H1 (cell line): ENCODE results near the gene LAPTM4A. TPM values are rescaled to one million over a fixed set of nuclear protein-coding genes. Genes with fewer than 3 reads are reported as not detected.
A peak's percentile ranks its signal among the peaks of the same experiment; 100 is the strongest.

Source experiments
- BACH1 ChIP-seq: IDR thresholded peaks from 2 replicates; pipeline ENCODE4 v1.6.1; 2012; ENCODE audit warnings: low read length, improper control_type of control experiment
- BCL11A ChIP-seq, 2 experiments: IDR thresholded peaks; one replicate each; pipeline ENCODE4 v1.6.1; 2011; ENCODE audit warnings: low read depth in 2 of 2, low read length in 2 of 2, mild to moderate bottlenecking in 2 of 2
- CBX5 ChIP-seq: fragments of 300-800, 300-1000 bp; sonication (generic); IDR thresholded peaks from 2 replicates; pipeline ENCODE4 v1.7.1; 2016; ENCODE audit warnings: antibody characterized with exemption, low read length, low read depth
- CBX8 ChIP-seq: fragments of 300-800, 300-1000 bp; sonication (generic); IDR thresholded peaks from 2 replicates; pipeline ENCODE4 v1.7.1; 2016; ENCODE audit warnings: low read depth, low read length, borderline replicate concordance
- CEBPB ChIP-seq: IDR thresholded peaks from 2 replicates; pipeline ENCODE4 v1.6.1; 2012; ENCODE audit warnings: low read depth, low read length
- CREB1 ChIP-seq: IDR thresholded peaks from 2 replicates; pipeline ENCODE4 v1.6.1; 2012; ENCODE audit warnings: inconsistent platforms
- EGR1 ChIP-seq: IDR thresholded peaks from 2 replicates; pipeline ENCODE4 v1.6.1; 2011; ENCODE audit warnings: low read depth, low read length, borderline replicate concordance
- EZH2 ChIP-seq: fragments of 200-600 bp; sonication (generic); IDR thresholded peaks from 2 replicates; pipeline ENCODE4 v1.7.1; 2012; ENCODE audit warnings: low read depth, mild to moderate bottlenecking, moderate library complexity, low read length, inconsistent platforms; ENCODE audit not compliant: severe bottlenecking
- FOSL1 ChIP-seq: IDR thresholded peaks from 2 replicates; pipeline ENCODE4 v1.6.1; 2011; ENCODE audit warnings: mild to moderate bottlenecking, low read depth, low read length, moderate library complexity; ENCODE audit not compliant: insufficient read depth
- HDAC2 ChIP-seq, 2 experiments: fragments of 300-600 bp in 1 of 2; sonication (generic) in 1 of 2; IDR thresholded peaks; 2 replicates each; pipeline ENCODE4 v1.6.1; 2011 to 2012; ENCODE audit warnings: low read depth in 2 of 2, low read length in 2 of 2, mild to moderate bottlenecking in 2 of 2, moderate library complexity in 2 of 2, borderline replicate concordance in 1 of 2, inconsistent platforms in 1 of 2
- KDM4A ChIP-seq: IDR thresholded peaks from one replicate; pipeline ENCODE4 v1.7.1; 2012; ENCODE audit warnings: low read depth, mild to moderate bottlenecking, moderate library complexity, low read length, inconsistent platforms; ENCODE audit not compliant: severe bottlenecking
- MAFK ChIP-seq: IDR thresholded peaks from 2 replicates; pipeline ENCODE4 v1.6.1; 2012; ENCODE audit warnings: low read depth, mild to moderate bottlenecking, improper control_type of control experiment, low read length
- PHF8 ChIP-seq: fragments of 200-600 bp; sonication (generic); conservative IDR thresholded peaks from 2 replicates; pipeline ENCODE4 v1.7.1; 2012; ENCODE audit warnings: low read depth, mild to moderate bottlenecking, inconsistent platforms, low read length, moderate library complexity
- RXRA ChIP-seq: IDR thresholded peaks from 2 replicates; pipeline ENCODE4 v1.6.1; 2011; ENCODE audit warnings: low read depth, mild to moderate bottlenecking, low read length, moderate library complexity; ENCODE audit not compliant: insufficient read depth
- SAP30 ChIP-seq: fragments of 300-600 bp; sonication (generic); IDR thresholded peaks from 2 replicates; pipeline ENCODE4 v1.7.1; 2012; ENCODE audit warnings: low read length, moderate library complexity, mild to moderate bottlenecking, inconsistent platforms; ENCODE audit not compliant: insufficient read depth, insufficient replicate concordance
- SIN3A ChIP-seq, 2 experiments: IDR thresholded peaks in 1 of 2; conservative IDR thresholded peaks in 1 of 2; 2 replicates each; pipeline ENCODE4 v1.6.1; 2011 to 2012; ENCODE audit warnings: low read length in 2 of 2, improper control_type of control experiment in 1 of 2, low read depth in 1 of 2, mild to moderate bottlenecking in 1 of 2
- SP1 ChIP-seq: IDR thresholded peaks from 2 replicates; pipeline ENCODE4 v1.6.1; 2011; ENCODE audit warnings: low read depth, low read length
- SP2 ChIP-seq: IDR thresholded peaks from 2 replicates; pipeline ENCODE4 v1.6.1; 2012; ENCODE audit warnings: mild to moderate bottlenecking, low read length, inconsistent platforms
- TCF12 ChIP-seq: IDR thresholded peaks from 2 replicates; pipeline ENCODE4 v1.6.1; 2011; ENCODE audit warnings: low read depth, mild to moderate bottlenecking, low read length
- ZNF274 ChIP-seq: IDR thresholded peaks from 2 replicates; pipeline ENCODE4 v1.7.0; 2012; ENCODE audit warnings: low read length, borderline replicate concordance; ENCODE audit errors: extremely low read depth
- polyA plus RNA-seq, 7 experiments: library from polyadenylated mRNA; depleted of rRNA in 3 of 7; stranded (reverse) in 5 of 7; unstranded in 2 of 7; fragments of >200 nt in 5 of 7; fragments of 200-250 nt in 2 of 7; gene quantifications; 1 replicate in 5 of 7; 2 replicates in 1 of 7; 4 replicates in 1 of 7; pipeline versions ENCODE4 v1.2.1 to v1.2.3, GENCODE V29; 2011 to 2013; ENCODE audit warnings: missing spikeins in 2 of 7, mixed read lengths in 2 of 7
- total RNA-seq: library from RNA; stranded (reverse); fragmentation: NEBNext Ultra II Directional; extraction: Animal tissue kit (Norgen Biotek cat#: 25700); gene quantifications from 2 replicates; pipeline ENCODE4 v1.2.1, GENCODE V29; 2021
- TF ChIP-seq, protein P1 (sequence below), 3 experiments: IDR thresholded peaks; 1 replicate in 2 of 3; 2 replicates in 1 of 3; pipeline versions ENCODE4 v1.5.1 to v1.6.1; 2011; ENCODE audit warnings: low read length in 3 of 3, mild to moderate bottlenecking in 3 of 3, inconsistent platforms in 2 of 3, low read depth in 1 of 3, moderate library complexity in 1 of 3; ENCODE audit not compliant: insufficient read depth in 1 of 3; ENCODE audit errors: control extremely low read depth in 1 of 3

LAPTM4A gene
- total and polyA plus RNA-seq, 2 of the 8 experiments (the other 6 are each of a cell fraction or from before 2014, with no cell fraction given): 193 to 419 TPM

DNA sequence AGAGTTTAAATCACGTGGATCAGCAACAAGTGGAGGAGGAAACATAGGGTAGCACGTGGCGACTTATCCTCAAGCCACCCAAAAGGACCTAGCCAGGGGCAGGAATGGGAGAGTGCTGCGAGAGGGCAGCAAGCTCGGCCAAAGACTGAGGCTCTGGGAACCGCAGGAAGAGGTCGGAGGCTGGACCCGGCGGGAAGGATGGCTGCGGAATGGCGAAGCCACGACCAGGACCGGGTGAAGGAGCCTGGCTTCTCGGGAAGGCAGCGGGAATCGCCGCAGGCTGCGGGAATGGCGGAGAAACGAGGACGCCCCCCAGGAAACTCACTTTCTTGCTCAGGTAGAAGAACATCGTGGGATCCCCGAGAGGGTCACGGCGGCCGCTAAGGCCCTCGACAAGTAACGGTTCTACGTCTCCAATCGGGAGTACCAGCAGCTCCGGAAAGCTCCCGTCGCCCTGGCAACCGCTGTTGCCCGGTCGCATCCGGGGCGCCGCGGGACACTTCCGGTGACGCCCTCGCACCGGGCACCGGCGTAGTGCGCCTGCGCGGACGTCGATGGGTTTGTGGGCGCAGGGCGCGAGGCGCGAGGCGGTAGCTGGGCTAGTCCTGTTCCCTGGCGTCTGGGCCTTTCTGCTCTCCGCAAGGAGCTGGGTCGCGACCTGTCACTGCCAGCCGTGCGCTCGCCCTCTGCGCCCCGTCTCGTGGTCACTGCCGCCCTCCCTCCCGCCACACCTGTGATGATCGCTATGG is 61.6 kb downstream of the LAPTM4A start, which contains the start of gene WDR35 (continued):
- TF ChIP-seq RXRA (no peak), CEBPB (no peak), SP1 (peak; percentile 28; the same call in 1 of the 2 replicates), MAFK (no peak), CBX5 (no peak), SP2 (no peak), EGR1 (peak; percentile 66; the same call in 1 of the 2 replicates), BACH1 (no peak), CBX8 (no peak), ZNF274 (no peak), FOSL1 (no peak), EZH2 (no peak), BCL11A (IDR thresholded peaks at IDR 0.05; ENCODE audit: low read depth in 2 of 2, low read length in 2 of 2) (no peak), SAP30 (peak; percentile 44), CREB1 (peak; percentile 66; the same call in 1 of the 2 replicates), SIN3A (conservative IDR thresholded peaks at IDR 0.05 in 1 of 2, IDR thresholded peaks at IDR 0.05 in 1 of 2; ENCODE audit: low read depth in 1 of 2, low read length in 2 of 2) (peak; percentile 75 to 83; a peak in 2 of 4 replicates), HDAC2 (IDR thresholded peaks at IDR 0.05; ENCODE audit: borderline replicate concordance in 1 of 2, low read depth in 2 of 2, low read length in 2 of 2) (peak in 1 of 2 experiments; percentile 84; a peak in 1 of 4 replicates), PHF8 (peak; percentile 66), TCF12 (no peak), KDM4A (peak; percentile 95)
- TF ChIP-seq, protein P1, sequence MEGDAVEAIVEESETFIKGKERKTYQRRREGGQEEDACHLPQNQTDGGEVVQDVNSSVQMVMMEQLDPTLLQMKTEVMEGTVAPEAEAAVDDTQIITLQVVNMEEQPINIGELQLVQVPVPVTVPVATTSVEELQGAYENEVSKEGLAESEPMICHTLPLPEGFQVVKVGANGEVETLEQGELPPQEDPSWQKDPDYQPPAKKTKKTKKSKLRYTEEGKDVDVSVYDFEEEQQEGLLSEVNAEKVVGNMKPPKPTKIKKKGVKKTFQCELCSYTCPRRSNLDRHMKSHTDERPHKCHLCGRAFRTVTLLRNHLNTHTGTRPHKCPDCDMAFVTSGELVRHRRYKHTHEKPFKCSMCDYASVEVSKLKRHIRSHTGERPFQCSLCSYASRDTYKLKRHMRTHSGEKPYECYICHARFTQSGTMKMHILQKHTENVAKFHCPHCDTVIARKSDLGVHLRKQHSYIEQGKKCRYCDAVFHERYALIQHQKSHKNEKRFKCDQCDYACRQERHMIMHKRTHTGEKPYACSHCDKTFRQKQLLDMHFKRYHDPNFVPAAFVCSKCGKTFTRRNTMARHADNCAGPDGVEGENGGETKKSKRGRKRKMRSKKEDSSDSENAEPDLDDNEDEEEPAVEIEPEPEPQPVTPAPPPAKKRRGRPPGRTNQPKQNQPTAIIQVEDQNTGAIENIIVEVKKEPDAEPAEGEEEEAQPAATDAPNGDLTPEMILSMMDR (IDR thresholded peaks at IDR 0.05; ENCODE audit: control extremely low read depth in 1 of 3, insufficient read depth in 1 of 3, low read depth in 1 of 3, low read length in 3 of 3): no peak
